ENCODE measurements around the gene VDAC1.

GRCh38 chr5:133952729-133953567 lies 51.8 kb downstream of the VDAC1 start:
- TF ChIP-seq JUN (IDR thresholded peaks at IDR 0.05; ENCODE audit: low read depth, low read length) (no peak), EZH2 (IDR thresholded peaks at IDR 0.05; ENCODE audit: low read depth, low read length, severe bottlenecking) (no peak), CTCF (IDR thresholded peaks at IDR 0.05; ENCODE audit: control extremely low read depth in 1 of 3, insufficient read depth in 1 of 3, low read depth in 1 of 3, low read length in 3 of 3) (no peak), POLR2A (IDR thresholded peaks at IDR 0.05; ENCODE audit: control extremely low read depth in 1 of 2, low read depth in 2 of 2, low read length in 2 of 2) (no peak)

Measured in H1 (cell line).